ENCODE data around the gene OXT. TPM values are rescaled to one million over a fixed set of nuclear protein-coding genes. Genes with fewer than 3 reads are reported as not detected.

OXT gene
- total and polyA plus RNA-seq, 2 donors (not counting 3 experiments of a cell fraction or from before 2014, with no cell fraction given) = not detected

DNA sequence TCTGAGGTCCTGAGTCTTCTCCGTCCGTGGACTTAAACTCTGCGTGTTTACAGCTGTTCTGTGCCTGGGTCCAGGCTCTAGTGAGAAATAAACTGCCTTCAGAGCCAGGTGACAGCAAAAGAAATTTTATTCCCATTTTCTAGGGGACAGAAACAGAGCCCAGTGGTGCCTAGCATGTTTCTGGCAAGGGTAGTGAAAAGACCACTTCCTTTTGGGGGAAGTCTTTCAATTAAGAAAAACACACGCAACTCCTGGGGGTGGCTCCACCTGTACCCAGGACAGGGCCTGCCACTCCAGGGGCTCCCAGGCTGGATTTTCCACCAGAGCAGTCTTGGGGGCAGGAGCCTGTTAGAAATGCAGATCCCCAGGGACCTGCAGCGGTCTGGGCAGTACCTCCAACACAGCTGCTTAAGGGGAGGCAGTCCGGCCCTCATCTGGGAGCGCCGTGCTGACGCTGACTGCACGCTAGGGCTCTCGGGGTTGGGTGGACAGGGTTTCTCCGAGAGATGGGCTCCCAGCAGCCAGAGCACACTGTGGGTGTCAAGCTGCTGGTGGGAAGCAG lies 36.1 kb downstream of the OXT start:
- H2AFZ ChIP-seq (ENCODE audit: low read depth, low read length) = no peak overlapping the region
- H3K4me1 ChIP-seq (ENCODE audit: control insufficient read depth, extremely low read depth, insufficient read depth, low read length) = no peaks in the 10 kb centered on the region
- dilution Hi-C loops (cut with MboI; ENCODE audit: extremely low pct_ligation_motif_present, low sequenced_read_pairs) (no loop called here), intact Hi-C loops (cut with micrococcal nuclease) (no loop called here)
- ChIA-PET CTCF (no interaction called here), POLR2A (no interaction called here)
- H3K36me3 ChIP-seq (ENCODE audit: control insufficient read depth in 2 of 2, extremely low read depth in 1 of 2, insufficient read depth in 2 of 2, low read length in 2 of 2) = peaks cover 0 to 7% of the 10 kb centered on the region in 2 experiments
- TF ChIP-seq MYC (IDR thresholded peaks at IDR 0.05; ENCODE audit: low read depth, low read length) (no peak), CTCF (IDR thresholded peaks at IDR 0.05; ENCODE audit: extremely low read depth in 1 of 2, insufficient read depth in 1 of 2, low read depth in 1 of 2, low read length in 2 of 2) (no peak), EZH2 (IDR thresholded peaks at IDR 0.05; ENCODE audit: borderline replicate concordance, low read depth, low read length, severe bottlenecking) (no peak), GATA2 (IDR thresholded peaks at IDR 0.05; ENCODE audit: insufficient read depth, insufficient read length, low read depth, low read length) (no peak), JUN (IDR thresholded peaks at IDR 0.05; ENCODE audit: borderline replicate concordance, insufficient read depth, insufficient read length, low read depth) (no peak), POLR2A (IDR thresholded peaks at IDR 0.05; ENCODE audit: low read depth, low read length) (no peak), FOS (IDR thresholded peaks at IDR 0.05; ENCODE audit: borderline replicate concordance, insufficient read depth, low read length) (no peak), POLR2AphosphoS5 (IDR thresholded peaks at IDR 0.05; ENCODE audit: insufficient read depth, low read depth, low read length) (no peak), MAX (IDR thresholded peaks at IDR 0.05; ENCODE audit: insufficient read depth, insufficient read length) (no peak)
- DNase-seq (ENCODE audit: low read depth, low spot score) (no peak), FAIRE-seq (no peak)
- H3K9ac ChIP-seq (replicated peaks; ENCODE audit: extremely low read depth, insufficient read depth, low read length) = no peak overlapping the region
- H3K27me3 ChIP-seq (ENCODE audit: control insufficient read depth in 2 of 2, insufficient read depth in 2 of 2, low read length in 2 of 2) = no peaks in the 10 kb centered on the region
- no peaks in the 10 kb centered on the region for H3K9me3 ChIP-seq (replicated peaks; ENCODE audit: control insufficient read depth, insufficient read depth, low read length)
- BruUV-seq (replicated peaks) = no TSS peak
- no peaks in the 10 kb centered on the region for H3K9me1 ChIP-seq (replicated peaks; ENCODE audit: control insufficient read depth, extremely low read depth, insufficient read depth, low read length)
- no peaks in the 10 kb centered on the region for H4K20me1 ChIP-seq (replicated peaks; ENCODE audit: control insufficient read depth, extremely low read depth, insufficient read depth, low read length)
- no peak overlapping the region for H3K27ac ChIP-seq (ENCODE audit: insufficient read depth, low read depth, low read length)
- no peak overlapping the region for H3K4me2 ChIP-seq (ENCODE audit: insufficient read depth, low read length)
- no peaks in the 10 kb centered on the region for H3K79me2 ChIP-seq (ENCODE audit: control insufficient read depth, insufficient read depth, low read length)
- H3K4me3 ChIP-seq (replicated peaks in 1 of 3; ENCODE audit: insufficient read depth in 1 of 3, low read depth in 1 of 3, low read length in 3 of 3) = no peak overlapping the region

All from endothelial cell of umbilical vein (primary cell).